Heart left ventricle (tissue), 16 donors: ENCODE measurements around the gene FAM219B. TPM values are rescaled to one million over a fixed set of nuclear protein-coding genes. Genes with fewer than 3 reads are reported as not detected.
"Not testable (repeated sequence)": the region's sequence is repeated elsewhere in the genome, so short reads cannot be mapped to it uniquely, and the experiment has no call there.

ENCODE experiments used
- ATAC-seq, 4 donors: fragments of 200-7000 bp; cut with Tn5 transposase; one replicate each; pipeline ENCODE4 v1.9.1; 2020 to 2022; ENCODE audit warnings: moderate library complexity in 4 of 4, mild to moderate bottlenecking in 3 of 4, moderate number of reproducible peaks in 1 of 4
- DNase-seq, 5 donors: peaks; one replicate each; pipeline ENCODE4 v3.0.0-alpha.2; 2020
- H3K27ac ChIP-seq, 12 donors: fragments of 200-600 bp; sonication (generic) in 4 of 12; one replicate each; pipeline versions ENCODE4 v1.5.0 to v1.8.0; 2016 to 2022; ENCODE audit warnings: mild to moderate bottlenecking in 2 of 12
- H3K27me3 ChIP-seq, 9 donors: fragments of 200-600 bp; sonication (generic) in 2 of 9; one replicate each; pipeline versions ENCODE4 v1.5.1 to v1.8.0; 2016 to 2022; ENCODE audit warnings: mild to moderate bottlenecking in 3 of 9
- H3K36me3 ChIP-seq, 9 donors: fragments of 200-600 bp; sonication (generic) in 2 of 9; one replicate each; pipeline versions ENCODE4 v1.5.0 to v1.8.0; 2018 to 2022; ENCODE audit warnings: mild to moderate bottlenecking in 2 of 9
- H3K4me1 ChIP-seq, 12 donors: fragments of 200-600 bp; sonication (generic) in 4 of 12; one replicate each; pipeline versions ENCODE4 v1.5.0 to v1.8.0; 2016 to 2022; ENCODE audit warnings: mild to moderate bottlenecking in 3 of 12
- H3K4me3 ChIP-seq, 12 donors: fragments of 200-600 bp; sonication (generic) in 4 of 12; one replicate each; pipeline versions ENCODE4 v1.5.0 to v1.8.0; 2017 to 2022; ENCODE audit warnings: mild to moderate bottlenecking in 9 of 12, moderate library complexity in 4 of 12
- H3K9me3 ChIP-seq, 12 donors: fragments of 200-600 bp; sonication (generic) in 4 of 12; one replicate each; pipeline versions ENCODE4 v1.5.0 to v1.8.0; 2016 to 2022; ENCODE audit warnings: mild to moderate bottlenecking in 1 of 12
- CTCF ChIP-seq, 12 donors: fragments of 200-600 bp; sonication (generic) in 4 of 12; IDR thresholded peaks; one replicate each; pipeline versions ENCODE4 v1.5.0 to v1.8.0; 2018 to 2022; ENCODE audit warnings: antibody characterized with exemption in 12 of 12, mild to moderate bottlenecking in 5 of 12
- POLR2A ChIP-seq, 2 donors: fragments of 450-650 bp; IDR thresholded peaks; one replicate each; pipeline ENCODE4 v1.6.1; 2017; ENCODE audit warnings: antibody characterized with exemption in 2 of 2, mild to moderate bottlenecking in 2 of 2, moderate library complexity in 2 of 2
- WGBS, 4 donors: extraction: QIAGEN DNeasy Blood & Tissue Kit in 2 of 4; methylation state at CpG; one replicate each; pipeline versions ENCODE4 v1.1.5 to v1.1.7; 2013 to 2018; 5-methylcytosine and 5-hydroxymethylcytosine counted together
- intact Hi-C, 10 donors: fragments of 100-400 bp; cut with DNase I; formaldehyde crosslinking; loops; one replicate each; pipeline versions ENCODE4 v1.11.1 to v1.14.2; 2022
- polyA plus RNA-seq, 2 donors: library from polyadenylated mRNA; stranded (reverse); fragments of 200-250 nt; gene quantifications; one replicate each; pipeline ENCODE4 v1.2.3, GENCODE V29; 2013
- total RNA-seq, 9 donors: library from RNA; depleted of rRNA in 2 of 9; stranded (reverse); fragments of >200 nt in 2 of 9; fragmentation: NEBNext Ultra II Directional in 3 of 9; extraction: Animal tissue kit (Norgen Biotek cat#: 25700) in 3 of 9; gene quantifications; one replicate each; pipeline versions ENCODE4 v1.1.0 to v1.2.4, GENCODE V29; 2016 to 2023
- donor health status: ischemic (EF 13 %, LVEDD 7.1; RV severe dilation, severe dysfunction).
- donor health status: healthy with polysubstance abuse.
- donor health status: DM: no; HTN: yes; CAD: no.
- donor health status: DM: no; HTN: no; CAD: no.
- donor health status: ischemic (EF 25% LVEDD 6.9; RV normal size, moderate dysfunction).
- donor health status: ischemic (EF 25% LVEDD 5.7; RV mildly dilated, moderate dysfunction).
- donor health status: healthy.
- donor health status: DM: yes; HTN: yes; CAD: no.
- donor health status: ischemic (EF 35%, LVEDD 5.7; RV mildly dilated, moderate dysfunction).
- donor health status: nonischemic (EF 11% LVEDD 7.7; RV severe dilation, severe dysfunction).
- donor health status: DM: yes; HTN: yes; CAD: no.
- donor health status: PGD.
- donor health status: ischemic (EF 29% LVEDD 5.4; RV normal size, mild dysfunction).
- donor health status: nonischemic (EF 23%, LVEDD 6.1; RV moderate dilation, normal function).

The FAM219B gene
- total and polyA plus RNA-seq, 11 donors: 31.3 to 110 (median 86.1) TPM

- peak overlapping the region; percentile 18 to 89 (median 84) for H3K27ac ChIP-seq
- peaks cover 0 to 20% (median 9%) of the 10 kb centered on the region in 9 donors for H3K36me3 ChIP-seq
- WGBS, 4 donors: 3 to 22% (median 10%) methylated on average over 1 of the region's 1 CpG
- H3K4me1 ChIP-seq: peaks cover 2 to 45% (median 25%) of the 10 kb centered on the region in 12 donors
- H3K4me3 ChIP-seq: peak overlapping the region; percentile 65 to 96 (median 78)
- intact Hi-C loops: loop anchor here in 2 of 10 donors (5.0 to 10.0 kb wide), 2 partner anchors 43 to 46 kb away; partner anchors contain the start of gene ULK3 (in 1 of the 2)
- ATAC-seq (no peak), DNase-seq (no peak)
- TF ChIP-seq POLR2A (IDR thresholded peaks at IDR 0.05): no peak
- no peaks in the 10 kb centered on the region for H3K9me3 ChIP-seq
- no peaks in the 10 kb centered on the region for H3K27me3 ChIP-seq
These were observed 16.0 kb downstream of the FAM219B start for GRCh38 chr15:74890665-74890960.

GRCh38 chr15:74889883-74890664 is 16.6 kb downstream of the FAM219B start, which contains the start of gene MPI:
Gene MPI (plus strand): TSS chr15:74890042. CDS start chr15:74890074, 32 bp downstream.
- H3K36me3 ChIP-seq: peaks cover 0 to 17% (median 9%) of the 10 kb centered on the region in 9 donors
- no peaks in the 10 kb centered on the region for H3K9me3 ChIP-seq
- intact Hi-C loops: loop anchor here in 2 of 10 donors (5.0 to 10.0 kb wide), 2 partner anchors 43 to 45 kb away; partner anchors contain the start of gene ULK3 (in 1 of the 2)
- WGBS, 4 donors: 1 to 3% (median 3%) methylated on average over 18 to 47 of the region's 47 CpGs
- H3K27me3 ChIP-seq: no peaks in the 10 kb centered on the region
- peaks cover 2 to 45% (median 25%) of the 10 kb centered on the region in 12 donors for H3K4me1 ChIP-seq
- peak in 1 of 2 donors; percentile 58 for TF ChIP-seq POLR2A (IDR thresholded peaks at IDR 0.05)
- peak in 2 of 12 donors; percentile 7 to 13 for TF ChIP-seq CTCF (IDR thresholded peaks at IDR 0.05)
- H3K27ac ChIP-seq: peak within 1 kb of the TSS; percentile 18 to 89 (median 84)
- peak; percentile 93 to 97 (median 94) for ATAC-seq
- H3K4me3 ChIP-seq: peak within 1 kb of the TSS; percentile 65 to 96 (median 78)
- peak; percentile 86 to 93 (median 90) for DNase-seq

DNA sequence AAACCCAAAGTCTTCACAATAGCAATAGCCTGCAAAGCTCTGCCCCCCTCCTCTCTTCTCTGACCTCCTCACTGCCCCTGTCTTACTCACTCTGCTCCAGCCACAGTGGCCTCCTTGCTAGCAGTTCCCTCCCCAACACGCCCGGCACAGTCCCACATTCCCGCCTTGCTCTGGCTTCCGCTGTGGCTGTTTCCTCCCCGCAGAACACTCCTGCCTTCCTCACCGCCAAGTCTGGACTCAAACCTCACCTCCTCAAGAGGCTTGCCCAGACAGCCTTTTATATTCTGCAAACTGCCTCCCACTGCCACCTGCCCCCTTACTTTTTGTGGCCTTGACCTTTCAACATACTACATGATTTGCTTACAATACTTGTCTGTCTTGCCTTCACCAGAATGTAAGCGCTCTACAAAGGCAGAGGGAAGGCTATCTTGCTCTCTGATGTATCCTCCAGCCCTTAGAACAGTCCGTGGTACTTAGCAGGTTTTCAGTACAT is 17.2 kb downstream of the FAM219B start:
- H3K27ac ChIP-seq: peak overlapping the region in 11 of 12 donors; percentile 63 to 89 (median 85)
- ATAC-seq (peak; percentile 32 to 69 (median 58)), DNase-seq (peak; percentile 46 to 74 (median 52))
- no peaks in the 10 kb centered on the region for H3K9me3 ChIP-seq
- WGBS, 4 donors: 10 to 16% (median 16%) methylated on average over 8 of the region's 8 CpGs
- peaks cover 0 to 17% (median 9%) of the 10 kb centered on the region in 9 donors for H3K36me3 ChIP-seq
- peaks cover 2 to 45% (median 25%) of the 10 kb centered on the region in 12 donors for H3K4me1 ChIP-seq
- H3K4me3 ChIP-seq: peak overlapping the region; percentile 65 to 96 (median 78)
- TF ChIP-seq CTCF (IDR thresholded peaks at IDR 0.05) (no peak), POLR2A (IDR thresholded peaks at IDR 0.05) (no peak)
- no peaks in the 10 kb centered on the region for H3K27me3 ChIP-seq
- intact Hi-C loops: no loop called here

DNA sequence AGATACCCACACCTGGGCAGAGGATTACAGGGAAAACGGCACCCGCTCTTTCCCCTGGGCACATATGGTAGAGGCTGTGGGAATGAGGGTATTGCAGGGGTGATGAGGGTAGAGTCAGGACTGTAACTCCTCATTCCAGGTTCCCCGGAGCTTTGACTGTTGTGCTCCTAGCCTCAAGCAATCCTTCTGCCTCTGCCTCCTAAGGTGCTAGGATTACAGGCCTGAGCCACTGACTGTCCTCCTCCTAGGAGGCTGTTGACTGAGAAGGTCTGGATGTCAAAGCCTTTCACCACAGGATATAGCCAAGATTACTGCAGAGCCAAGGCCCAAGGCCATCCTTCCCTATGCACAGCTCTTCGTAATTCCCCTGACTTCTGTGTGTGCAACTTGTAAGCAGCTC is 17.9 kb downstream of the FAM219B start:
- intact Hi-C loops: no loop called here
- H3K27ac ChIP-seq: peak overlapping the region in 4 of 12 donors; percentile 79 to 85 (median 84)
- ATAC-seq (no peak), DNase-seq (peak in 1 of 5 donors; percentile 10)
- H3K27me3 ChIP-seq: no peaks in the 10 kb centered on the region
- peaks cover 0 to 17% (median 9%) of the 10 kb centered on the region in 9 donors for H3K36me3 ChIP-seq
- no peaks in the 10 kb centered on the region for H3K9me3 ChIP-seq
- 88 to 94% (median 90%) methylated on average over 4 of the region's 4 CpGs for WGBS, 4 donors
- TF ChIP-seq CTCF (IDR thresholded peaks at IDR 0.05) (no peak), POLR2A (IDR thresholded peaks at IDR 0.05) (no peak)
- no peak overlapping the region for H3K4me3 ChIP-seq
- peaks cover 2 to 49% (median 25%) of the 10 kb centered on the region in 12 donors for H3K4me1 ChIP-seq

DNA sequence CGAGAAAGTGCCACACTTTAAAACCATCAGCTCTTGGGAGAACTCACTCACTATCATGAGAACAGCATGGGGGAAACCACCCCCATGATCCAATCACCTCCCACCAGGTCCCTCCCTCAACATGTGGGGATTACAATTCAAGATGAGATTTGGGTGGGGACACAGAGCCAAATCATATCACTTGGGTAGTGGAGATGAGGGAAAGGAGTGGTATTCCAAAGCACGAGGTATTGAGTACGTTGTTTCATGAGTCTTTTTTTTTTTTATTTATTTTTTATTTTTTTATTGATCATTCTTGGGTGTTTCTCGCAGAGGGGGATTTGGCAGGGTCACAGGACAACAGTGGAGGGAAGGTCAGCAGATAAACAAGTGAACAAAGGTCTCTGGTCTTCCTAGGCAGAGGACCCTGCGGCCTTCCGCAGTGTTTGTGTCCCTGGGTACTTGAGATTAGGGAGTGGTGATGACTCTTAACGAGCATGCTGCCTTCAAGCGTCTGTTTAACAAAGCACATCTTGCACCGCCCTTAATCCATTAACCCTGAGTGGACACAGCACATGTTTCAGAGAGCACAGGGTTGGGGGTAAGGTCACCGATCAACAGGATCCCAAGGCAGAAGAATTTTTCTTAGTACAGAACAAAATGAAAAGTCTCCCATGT is 19.0 kb downstream of the FAM219B start:
- H3K9me3 ChIP-seq, H3K27me3 ChIP-seq, H3K4me3 ChIP-seq, H3K27ac ChIP-seq, DNase-seq, H3K36me3 ChIP-seq, ATAC-seq, intact Hi-C loops: not testable (repeated sequence)
- 75 to 85% (median 78%) methylated on average over 8 to 10 of the region's 10 CpGs for WGBS, 4 donors
- peaks cover 2 to 51% (median 22%) of the 10 kb centered on the region in 12 donors for H3K4me1 ChIP-seq
